GM12878 (cell line): Measurements from ENCODE around the gene OSBPL3. TPM values are rescaled to one million over a fixed set of nuclear protein-coding genes. Genes with fewer than 3 reads are reported as not detected.

Experiments
- ATAC-seq: fragments of 200-7000 bp; cut with Tn5 transposase; 3 replicates; pipeline ENCODE4 v1.9.1; 2020; ENCODE audit warnings: mild to moderate bottlenecking, moderate library complexity
- BruUV-seq: library from RNA; stranded (reverse); fragments of 400-500 nt; replicated peaks from 2 replicates; lab custom pipeline; 2021; lab: Mats Ljungman, UMichigan
- CTCF ChIA-PET: fragments of 300-600 bp; sonication (Branson Sonifier 250); formaldehyde crosslinking; extraction: SDS; loops from one replicate; lab custom pipeline; 2021; ENCODE audit warnings: inconsistent platforms; lab: Yijun Ruan, JAX
- POLR2A ChIA-PET: fragments of 350-600 bp; formaldehyde crosslinking; extraction: SDS; loops from one replicate; lab custom pipeline; 2021; ENCODE audit warnings: inconsistent platforms; lab: Charles Lee
- RAD21 ChIA-PET: fragments of 300-600 bp; sonication (Branson Sonifier 250); formaldehyde crosslinking; loops from one replicate; lab custom pipeline; 2023; ENCODE audit warnings: antibody characterized with exemption; ENCODE audit not compliant: unreplicated experiment; lab: Charles Lee
- SMC1A ChIA-PET: fragments of 300-600 bp; sonication (Branson Sonifier 250); formaldehyde crosslinking; loops from one replicate; lab custom pipeline; 2023; ENCODE audit not compliant: unreplicated experiment, uncharacterized antibody; lab: Charles Lee
- DNase-seq: peaks from one replicate; pipeline ENCODE4 v3.0.0-alpha.2; 2011; ENCODE audit warnings: low read depth, low spot score
- FAIRE-seq: peaks from 3 replicates; lab custom pipeline; 2011; peaks lifted over from hg19 to GRCh38; lab: Jason Lieb, UNC
- H2AFZ ChIP-seq: 2 replicates; pipeline ENCODE4 v1.6.0; 2011; ENCODE audit warnings: low read depth, low read length, control low read depth; ENCODE audit not compliant: control insufficient read depth
- H3K27ac ChIP-seq: 2 replicates; pipeline ENCODE4 v1.5.1; 2011; ENCODE audit warnings: control low read depth; ENCODE audit not compliant: control insufficient read depth, insufficient read depth
- H3K27me3 ChIP-seq, 2 experiments: replicated peaks in 1 of 2; 2 replicates each; pipeline versions ENCODE4 v1.6.0 to v1.6.1; 2011; ENCODE audit warnings: low read length in 1 of 2; ENCODE audit not compliant: control insufficient read depth in 2 of 2, insufficient read depth in 2 of 2
- H3K36me3 ChIP-seq, 2 experiments: 2 replicates each; pipeline ENCODE4 v1.5.1; 2011; ENCODE audit warnings: low read length in 1 of 2; ENCODE audit not compliant: control insufficient read depth in 2 of 2, insufficient read depth in 2 of 2
- H3K4me1 ChIP-seq: 2 replicates; pipeline ENCODE4 v1.6.1; 2011; ENCODE audit warnings: mild to moderate bottlenecking, low read length, moderate library complexity, mixed read lengths; ENCODE audit not compliant: control insufficient read depth, insufficient read depth
- H3K4me2 ChIP-seq: 2 replicates; pipeline ENCODE4 v1.6.0; 2011; ENCODE audit warnings: control low read depth; ENCODE audit not compliant: control insufficient read depth, insufficient read depth
- H3K4me3 ChIP-seq: fragments of 200-600 bp; sonication (generic); 2 replicates; pipeline ENCODE4 v1.5.1; 2016
- H3K79me2 ChIP-seq: 2 replicates; pipeline ENCODE4 v1.6.0; 2011; ENCODE audit warnings: low read length; ENCODE audit not compliant: control insufficient read depth, insufficient read depth
- H3K9ac ChIP-seq: 2 replicates; pipeline ENCODE4 v1.8.0; 2011; ENCODE audit warnings: low read length, control low read depth, mixed read lengths; ENCODE audit not compliant: control insufficient read depth, insufficient read depth
- H3K9me3 ChIP-seq: replicated peaks from 3 replicates; pipeline ENCODE4 v1.5.1; 2011; ENCODE audit warnings: mild to moderate bottlenecking, low read length; ENCODE audit not compliant: control insufficient read depth, insufficient read depth
- H4K20me1 ChIP-seq: 2 replicates; pipeline ENCODE4 v1.6.0; 2011; ENCODE audit not compliant: control insufficient read depth, insufficient read depth
- CBX3 ChIP-seq: fragments of 200-600 bp; sonication (generic); IDR thresholded peaks from 2 replicates; pipeline ENCODE4 v1.6.1; 2016; ENCODE audit warnings: low read depth, borderline replicate concordance
- NFXL1 ChIP-seq: fragments of 450-650 bp; IDR thresholded peaks from 2 replicates; pipeline ENCODE4 v1.6.1; 2017; ENCODE audit warnings: antibody characterized with exemption, mild to moderate bottlenecking, borderline replicate concordance
- NFYA ChIP-seq: IDR thresholded peaks from 2 replicates; pipeline ENCODE4 v1.6.1; 2011; ENCODE audit warnings: low read depth, mild to moderate bottlenecking, low read length, improper control_type of control experiment, borderline replicate concordance
- NFYB ChIP-seq: IDR thresholded peaks from 2 replicates; pipeline ENCODE4 v1.6.1; 2011; ENCODE audit warnings: low read depth, mild to moderate bottlenecking, low read length, improper control_type of control experiment, moderate library complexity; ENCODE audit not compliant: insufficient read depth
- RFX5 ChIP-seq: IDR thresholded peaks from 2 replicates; pipeline ENCODE4 v1.6.1; 2011; ENCODE audit warnings: low read depth, low read length, improper control_type of control experiment
- ZNF384 ChIP-seq: IDR thresholded peaks from 2 replicates; pipeline ENCODE4 v1.6.1; 2012; ENCODE audit warnings: low read depth, mild to moderate bottlenecking, low read length, improper control_type of control experiment, borderline replicate concordance
- ZZZ3 ChIP-seq: IDR thresholded peaks from 2 replicates; pipeline ENCODE4 v1.6.1; 2011; ENCODE audit warnings: low read depth; ENCODE audit not compliant: control insufficient read depth, insufficient read length
- WGBS: methylation state at CpG from one replicate; pipeline ENCODE4 v1.1.6; 2016; ENCODE audit warnings: low lambda C conversion rate; ENCODE audit not compliant: insufficient replicate concordance, insufficient coverage; ENCODE audit errors: missing lambda C conversion rate; 5-methylcytosine and 5-hydroxymethylcytosine counted together
- in situ Hi-C: fragments of 300-500 bp; cut with MboI; formaldehyde crosslinking; loops from 9 replicates; pipeline ENCODE4 v1.14.3; 2018; ENCODE audit warnings: mixed read lengths
- intact Hi-C: fragments of 100-400 bp; cut with micrococcal nuclease; formaldehyde crosslinking; loops from one replicate; pipeline ENCODE4 v1.14.2; 2022; ENCODE audit not compliant: unreplicated experiment
- polyA plus RNA-seq, 11 experiments: library from polyadenylated mRNA; depleted of rRNA in 4 of 11; unstranded in 6 of 11; stranded (reverse) in 5 of 11; fragments of >200 nt; fragmentation: Nextera tagmentation in 4 of 11; fragmentation: Illumina TruSeq in 1 of 11; extraction: Ambion mirVana in 4 of 11; extraction: Trizol in 1 of 11; gene quantifications; 1 replicate in 1 of 11; 2 replicates in 10 of 11; pipeline versions ENCODE4 v1.2.1 to v1.2.3, GENCODE V29; 2011 to 2016; ENCODE audit warnings: inconsistent platforms in 2 of 11, missing spikeins in 2 of 11, low read depth in 1 of 11
- total RNA-seq, 4 experiments: library from RNA; depleted of rRNA in 3 of 4; stranded (reverse); fragments of >200 nt in 3 of 4; fragmentation: Illumina TruSeq in 1 of 4; extraction: Trizol in 1 of 4; gene quantifications; 2 replicates each; pipeline versions ENCODE4 v1.2.1 to v1.2.3, GENCODE V29; 2013 to 2021
- TF ChIP-seq, protein P1 (sequence below): fragments of 450-650 bp; IDR thresholded peaks from 2 replicates; pipeline ENCODE4 v1.6.1; 2017; ENCODE audit warnings: mild to moderate bottlenecking, moderate library complexity
- TF ChIP-seq, protein P2 (sequence below): IDR thresholded peaks from 2 replicates; pipeline ENCODE4 v1.6.1; 2012; ENCODE audit warnings: low read depth, low read length, improper control_type of control experiment
- TF ChIP-seq, protein P3 (sequence below): fragments of 450-650 bp; IDR thresholded peaks from 2 replicates; pipeline ENCODE4 v1.6.1; 2017; ENCODE audit warnings: mild to moderate bottlenecking

The OSBPL3 gene
- total and polyA plus RNA-seq, 10 of the 15 experiments (the other 5 are each of a cell fraction or from before 2014, with no cell fraction given) = 6.1 to 46.6 (median 27.0) TPM

DNA sequence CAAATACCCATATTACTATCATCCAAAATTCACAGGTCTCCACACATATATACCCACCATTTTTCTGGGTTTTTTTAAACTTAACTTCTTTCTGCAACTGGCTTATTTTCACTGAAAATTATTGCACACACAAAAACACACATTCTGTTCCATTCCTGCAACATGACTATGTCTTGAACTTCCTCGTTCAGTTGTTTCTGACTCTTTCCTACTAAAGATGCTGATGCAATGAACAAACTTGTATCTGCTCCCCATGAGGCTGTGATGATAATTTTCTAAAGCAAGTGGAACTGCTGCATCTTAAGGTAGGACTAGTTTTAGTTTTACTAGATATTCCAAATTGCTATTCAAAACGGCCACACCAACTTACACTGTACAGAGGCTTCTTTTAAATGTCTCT, 77.7 kb downstream of the OSBPL3 start:
- no peaks in the 10 kb centered on the region for H4K20me1 ChIP-seq
- H3K4me2 ChIP-seq = no peak overlapping the region
- intact Hi-C loops = no loop called here
- no peak overlapping the region for H3K27ac ChIP-seq
- no peaks in the 10 kb centered on the region for H3K36me3 ChIP-seq
- FAIRE-seq = no peak
- SMC1A ChIA-PET = interaction anchor here (0.9 to 5.6 kb wide), 5 partner anchors 10 to 165 kb away, joined by 3 to 93 read pairs (median 32); partner anchors contain the start of gene OSBPL3
- POLR2A ChIA-PET = interaction anchor here (1.0 kb wide), 1 partner anchor 77 kb away, joined by 3 read pairs; no protein-coding TSS in a partner anchor
- 46% methylated on average over 2 of the region's 2 CpGs for WGBS
- DNase-seq = no peak
- peaks cover 36% of the 10 kb centered on the region for H3K4me1 ChIP-seq
- CTCF ChIA-PET = interaction anchor here (1.0 to 11.5 kb wide), 3 partner anchors 9 to 78 kb away, joined by 5 to 116 read pairs (median 13); partner anchors contain the start of gene OSBPL3
- no peak overlapping the region for H3K9ac ChIP-seq
- BruUV-seq = no TSS peak
- H3K27me3 ChIP-seq = no peaks in the 10 kb centered on the region
- no peak for ATAC-seq
- no peak overlapping the region for H3K4me3 ChIP-seq
- H3K79me2 ChIP-seq = peaks cover 50% of the 10 kb centered on the region
- RAD21 ChIA-PET = interaction anchor here (0.8 to 1.2 kb wide), 3 partner anchors 8 to 78 kb away, joined by 3 read pairs; partner anchors contain the start of gene OSBPL3
- TF ChIP-seq NFYB = no peak
- no peak for TF ChIP-seq RFX5
- TF ChIP-seq, protein P1, sequence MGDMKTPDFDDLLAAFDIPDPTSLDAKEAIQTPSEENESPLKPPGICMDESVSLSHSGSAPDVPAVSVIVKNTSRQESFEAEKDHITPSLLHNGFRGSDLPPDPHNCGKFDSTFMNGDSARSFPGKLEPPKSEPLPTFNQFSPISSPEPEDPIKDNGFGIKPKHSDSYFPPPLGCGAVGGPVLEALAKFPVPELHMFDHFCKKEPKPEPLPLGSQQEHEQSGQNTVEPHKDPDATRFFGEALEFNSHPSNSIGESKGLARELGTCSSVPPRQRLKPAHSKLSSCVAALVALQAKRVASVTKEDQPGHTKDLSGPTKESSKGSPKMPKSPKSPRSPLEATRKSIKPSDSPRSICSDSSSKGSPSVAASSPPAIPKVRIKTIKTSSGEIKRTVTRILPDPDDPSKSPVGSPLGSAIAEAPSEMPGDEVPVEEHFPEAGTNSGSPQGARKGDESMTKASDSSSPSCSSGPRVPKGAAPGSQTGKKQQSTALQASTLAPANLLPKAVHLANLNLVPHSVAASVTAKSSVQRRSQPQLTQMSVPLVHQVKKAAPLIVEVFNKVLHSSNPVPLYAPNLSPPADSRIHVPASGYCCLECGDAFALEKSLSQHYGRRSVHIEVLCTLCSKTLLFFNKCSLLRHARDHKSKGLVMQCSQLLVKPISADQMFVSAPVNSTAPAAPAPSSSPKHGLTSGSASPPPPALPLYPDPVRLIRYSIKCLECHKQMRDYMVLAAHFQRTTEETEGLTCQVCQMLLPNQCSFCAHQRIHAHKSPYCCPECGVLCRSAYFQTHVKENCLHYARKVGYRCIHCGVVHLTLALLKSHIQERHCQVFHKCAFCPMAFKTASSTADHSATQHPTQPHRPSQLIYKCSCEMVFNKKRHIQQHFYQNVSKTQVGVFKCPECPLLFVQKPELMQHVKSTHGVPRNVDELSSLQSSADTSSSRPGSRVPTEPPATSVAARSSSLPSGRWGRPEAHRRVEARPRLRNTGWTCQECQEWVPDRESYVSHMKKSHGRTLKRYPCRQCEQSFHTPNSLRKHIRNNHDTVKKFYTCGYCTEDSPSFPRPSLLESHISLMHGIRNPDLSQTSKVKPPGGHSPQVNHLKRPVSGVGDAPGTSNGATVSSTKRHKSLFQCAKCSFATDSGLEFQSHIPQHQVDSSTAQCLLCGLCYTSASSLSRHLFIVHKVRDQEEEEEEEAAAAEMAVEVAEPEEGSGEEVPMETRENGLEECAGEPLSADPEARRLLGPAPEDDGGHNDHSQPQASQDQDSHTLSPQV = no peak
- TF ChIP-seq CBX3 = no peak
- TF ChIP-seq, protein P2, sequence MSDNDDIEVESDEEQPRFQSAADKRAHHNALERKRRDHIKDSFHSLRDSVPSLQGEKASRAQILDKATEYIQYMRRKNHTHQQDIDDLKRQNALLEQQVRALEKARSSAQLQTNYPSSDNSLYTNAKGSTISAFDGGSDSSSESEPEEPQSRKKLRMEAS = no peak
- no peak for TF ChIP-seq NFYA
- TF ChIP-seq ZNF384 = no peak
- TF ChIP-seq NFXL1 = no peak
- no peak for TF ChIP-seq ZZZ3
- TF ChIP-seq, protein P3, sequence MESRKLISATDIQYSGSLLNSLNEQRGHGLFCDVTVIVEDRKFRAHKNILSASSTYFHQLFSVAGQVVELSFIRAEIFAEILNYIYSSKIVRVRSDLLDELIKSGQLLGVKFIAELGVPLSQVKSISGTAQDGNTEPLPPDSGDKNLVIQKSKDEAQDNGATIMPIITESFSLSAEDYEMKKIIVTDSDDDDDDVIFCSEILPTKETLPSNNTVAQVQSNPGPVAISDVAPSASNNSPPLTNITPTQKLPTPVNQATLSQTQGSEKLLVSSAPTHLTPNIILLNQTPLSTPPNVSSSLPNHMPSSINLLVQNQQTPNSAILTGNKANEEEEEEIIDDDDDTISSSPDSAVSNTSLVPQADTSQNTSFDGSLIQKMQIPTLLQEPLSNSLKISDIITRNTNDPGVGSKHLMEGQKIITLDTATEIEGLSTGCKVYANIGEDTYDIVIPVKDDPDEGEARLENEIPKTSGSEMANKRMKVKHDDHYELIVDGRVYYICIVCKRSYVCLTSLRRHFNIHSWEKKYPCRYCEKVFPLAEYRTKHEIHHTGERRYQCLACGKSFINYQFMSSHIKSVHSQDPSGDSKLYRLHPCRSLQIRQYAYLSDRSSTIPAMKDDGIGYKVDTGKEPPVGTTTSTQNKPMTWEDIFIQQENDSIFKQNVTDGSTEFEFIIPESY = no peak
- in situ Hi-C loops = loop anchor here (25.0 kb wide), 1 partner anchor 1060 kb away; no protein-coding TSS in a partner anchor
- H3K9me3 ChIP-seq = no peaks in the 10 kb centered on the region
- no peak overlapping the region for H2AFZ ChIP-seq
